Right lung (tissue), 5 donors: ENCODE data around the gene AFAP1. TPM values are rescaled to one million over a fixed set of nuclear protein-coding genes. Genes with fewer than 3 reads are reported as not detected.
"Not testable (repeated sequence)": the region's sequence is repeated elsewhere in the genome, so short reads cannot be mapped to it uniquely, and the experiment has no call there.

ENCODE experiments used
- DNase-seq, 2 donors: peaks; one replicate each; pipeline ENCODE4 v3.0.0-alpha.2; 2013
- polyA plus RNA-seq, 5 donors: library from polyadenylated mRNA; unstranded; fragments of 120-200 nt; gene quantifications; one replicate each; pipeline versions ENCODE4 v1.2.1 to v1.2.3, GENCODE V29; 2013; ENCODE audit warnings: inconsistent platforms in 1 of 5, low replicate concordance in 1 of 5; ENCODE audit not compliant: insufficient read length in 5 of 5, insufficient read depth in 1 of 5

AFAP1 gene
- polyA plus RNA-seq, 5 donors, result 20.4 to 28.0 (median 24.3) TPM

- no peak for DNase-seq
These were observed 15.5 kb downstream of the AFAP1 start for GRCh38 chr4:7924163-7924562.

GRCh38 chr4:7922466-7922865 is 17.2 kb downstream of the AFAP1 start:
- DNase-seq, result no peak

DNA sequence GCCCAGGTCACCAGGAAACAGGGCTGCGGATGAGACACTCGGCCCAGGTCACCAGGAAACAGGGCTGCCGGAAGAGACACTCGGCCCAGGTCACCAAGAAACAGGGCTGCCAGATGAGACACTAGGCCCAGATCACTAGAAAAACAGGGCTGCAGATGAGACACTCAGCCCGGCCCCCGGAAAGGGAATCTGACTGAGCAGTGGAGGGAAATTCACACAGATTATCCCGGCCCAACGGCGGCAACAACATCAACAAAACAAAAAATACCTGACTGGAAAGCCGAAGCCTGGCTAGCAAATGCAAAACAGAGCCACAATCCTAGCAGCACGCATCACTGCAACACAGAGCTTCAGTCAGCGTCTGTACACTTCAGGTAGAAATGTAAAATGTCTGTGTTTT is 20.7 kb downstream of the AFAP1 start:
- DNase-seq, result no peak

DNA sequence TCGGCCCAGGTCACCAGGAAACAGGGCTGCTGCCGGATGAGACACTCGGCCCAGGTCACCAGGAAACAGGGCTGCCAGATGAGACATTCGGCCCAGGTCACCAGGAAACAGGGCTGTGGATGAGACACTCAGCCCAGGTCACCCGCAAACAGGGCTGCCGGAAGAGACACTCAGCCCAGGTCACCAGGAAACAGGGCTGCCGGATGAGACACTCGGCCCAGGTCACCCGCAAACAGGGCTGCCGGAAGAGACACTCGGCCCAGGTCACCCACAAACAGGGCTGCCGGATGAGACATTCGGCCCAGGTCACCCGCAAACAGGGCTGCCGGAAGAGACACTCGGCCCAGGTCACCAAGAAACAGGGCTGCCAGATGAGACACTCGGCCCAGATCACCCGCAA is 21.5 kb downstream of the AFAP1 start:
- not testable (repeated sequence) for DNase-seq

GRCh38 chr4:7917669-7918068 is 22.0 kb downstream of the AFAP1 start:
- no peak for DNase-seq

DNA sequence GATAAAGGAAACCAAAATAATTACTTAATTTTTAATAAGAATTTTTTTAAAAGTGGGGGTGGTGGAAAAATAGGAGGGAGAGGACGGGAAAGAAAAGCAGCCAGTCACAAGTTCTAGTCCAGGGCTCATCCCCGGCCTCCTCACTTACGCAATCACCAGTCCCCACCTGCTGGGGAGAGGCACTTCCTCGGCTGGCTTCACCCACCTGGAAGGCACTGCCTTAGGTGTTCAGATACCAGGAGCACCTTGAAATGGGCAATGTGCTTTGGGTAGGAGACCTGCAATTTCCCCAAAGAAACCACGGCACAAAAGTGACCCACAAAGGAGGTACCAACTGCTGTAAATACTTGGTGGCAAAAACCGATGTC is 23.8 kb downstream of the AFAP1 start:
- DNase-seq, result no peak

DNA sequence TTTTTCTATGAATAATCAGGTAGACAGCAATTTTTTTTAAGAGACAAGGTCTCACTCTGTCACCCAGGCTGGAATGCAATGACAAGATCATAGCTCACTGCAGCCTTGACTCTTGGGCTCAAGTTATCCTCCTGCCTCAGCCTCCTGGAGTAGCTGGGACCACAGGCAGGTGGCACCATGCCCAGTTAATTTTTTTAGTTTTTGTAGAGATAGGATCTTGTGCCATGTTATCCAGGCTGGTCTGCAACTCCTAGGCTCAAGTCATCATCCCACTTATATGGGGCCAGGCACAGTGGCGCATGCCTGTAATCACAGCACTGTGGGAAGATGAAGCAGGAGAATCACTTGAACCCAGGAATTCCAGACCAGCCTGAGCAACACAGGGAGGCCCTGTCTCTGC is 26.8 kb downstream of the AFAP1 start:
- DNase-seq, result no peak

DNA sequence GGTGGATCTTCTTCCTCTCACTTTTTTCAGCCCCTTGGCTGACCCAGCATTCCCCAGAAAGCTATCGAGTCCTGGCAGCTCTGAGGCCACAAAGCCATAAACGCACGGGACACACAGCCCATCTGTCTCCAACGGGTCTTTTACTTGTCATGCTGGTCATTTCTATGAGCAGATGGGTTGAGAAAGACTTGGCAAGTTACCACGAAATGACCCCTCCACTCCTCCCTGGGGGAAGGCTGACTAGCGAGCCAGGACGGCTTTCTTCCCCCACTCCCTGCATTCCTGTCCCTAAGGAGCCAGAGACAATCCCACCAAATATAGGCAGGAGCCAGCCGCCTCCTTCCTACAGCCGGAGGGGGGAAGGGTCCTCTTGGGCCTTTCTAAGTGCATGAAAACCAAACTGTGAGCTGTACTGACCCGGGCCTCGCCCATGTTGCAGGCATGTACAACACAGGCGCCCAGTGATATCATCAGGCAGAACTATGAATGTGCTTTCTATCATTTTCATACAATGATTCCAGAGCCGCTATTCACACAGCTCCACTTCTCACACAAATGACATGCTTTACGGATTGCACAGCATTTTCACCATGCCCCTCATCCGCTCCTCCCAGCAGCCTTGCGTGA is 28.6 kb downstream of the AFAP1 start:
- DNase-seq, result peak; percentile 90 to 92

- DNase-seq, result peak in 1 of 2 donors; percentile 59
These were observed 29.3 kb downstream of the AFAP1 start for GRCh38 chr4:7910263-7910896.

DNA sequence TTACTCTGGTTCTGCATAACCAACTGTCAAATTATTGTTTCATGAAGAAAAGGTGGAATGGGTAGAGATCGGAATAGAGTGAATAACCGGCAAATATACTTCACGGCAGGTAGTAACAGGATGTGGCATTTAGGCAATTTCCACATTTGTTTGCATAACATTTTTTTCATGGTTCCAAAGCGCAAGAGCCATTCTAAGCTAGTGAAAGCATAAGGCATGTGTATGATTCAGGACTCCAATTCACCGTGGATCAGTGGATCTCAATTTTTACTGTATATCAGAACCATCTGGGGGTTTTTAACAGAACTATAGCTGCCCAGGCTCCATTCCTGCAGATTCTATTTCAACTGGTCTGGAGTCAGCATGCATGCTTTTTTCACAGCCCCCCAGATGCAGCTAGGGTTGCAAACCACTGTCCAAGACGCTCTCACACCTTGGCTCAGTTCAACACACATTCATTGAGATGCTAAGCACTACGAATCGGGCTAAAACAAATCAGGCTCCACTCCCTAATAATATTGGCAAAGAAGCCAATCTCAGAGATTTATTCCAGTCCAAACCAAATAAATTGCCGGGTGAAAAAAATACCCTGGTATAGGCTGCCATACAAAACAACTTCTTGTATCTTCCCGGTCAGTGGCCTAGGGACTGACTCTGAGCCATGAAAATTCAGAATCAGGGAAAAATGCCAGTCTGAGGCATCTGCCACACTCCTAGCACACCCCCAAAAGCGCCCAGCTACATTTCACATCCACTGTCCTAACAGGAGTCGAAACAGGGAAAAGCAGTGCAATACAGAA is 30.0 kb downstream of the AFAP1 start:
- no peak for DNase-seq

DNA sequence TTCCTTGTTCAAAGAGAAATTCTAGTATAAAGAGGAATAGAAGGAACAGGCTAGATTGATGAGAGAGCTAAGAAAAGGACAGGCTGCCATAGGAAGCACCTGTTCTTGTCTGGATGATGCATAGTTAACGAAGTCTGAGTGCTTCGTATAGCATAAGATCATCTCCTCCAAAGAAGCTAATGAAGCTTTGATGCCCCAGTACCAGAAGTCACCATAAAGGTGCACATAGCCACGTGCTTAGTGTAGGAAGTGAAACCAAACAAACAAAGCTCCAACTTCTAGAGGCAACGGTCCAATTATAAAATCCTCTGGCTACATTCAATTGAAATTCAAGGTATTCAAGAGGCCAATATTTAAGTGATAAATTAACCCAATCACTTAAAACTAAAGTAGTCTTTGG is 31.0 kb downstream of the AFAP1 start:
- no peak for DNase-seq

DNA sequence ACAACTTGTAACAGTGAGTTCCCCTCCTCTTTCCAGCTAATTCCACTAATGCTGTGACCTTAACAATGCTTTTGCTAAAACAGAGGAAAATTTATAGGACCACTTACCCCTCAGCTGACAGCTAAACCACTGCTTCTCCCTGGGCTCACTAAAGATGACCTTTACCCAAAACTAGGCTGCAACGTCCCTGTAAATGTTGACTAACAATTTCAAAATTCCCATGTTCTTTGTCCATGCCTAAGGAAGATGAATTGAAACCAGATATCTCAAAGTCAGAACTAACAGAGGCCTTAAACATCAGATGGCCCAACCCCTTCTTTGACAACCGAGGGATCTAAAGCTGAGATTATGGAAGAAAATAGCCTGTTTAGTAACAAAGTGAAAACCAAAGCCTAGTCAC is 32.5 kb downstream of the AFAP1 start:
- DNase-seq, result no peak

GRCh38 chr4:7906171-7906701 is 33.4 kb downstream of the AFAP1 start:
- peak; percentile 70 to 75 for DNase-seq

- no peak for DNase-seq
These were observed 34.4 kb downstream of the AFAP1 start for GRCh38 chr4:7904952-7905915.

DNA sequence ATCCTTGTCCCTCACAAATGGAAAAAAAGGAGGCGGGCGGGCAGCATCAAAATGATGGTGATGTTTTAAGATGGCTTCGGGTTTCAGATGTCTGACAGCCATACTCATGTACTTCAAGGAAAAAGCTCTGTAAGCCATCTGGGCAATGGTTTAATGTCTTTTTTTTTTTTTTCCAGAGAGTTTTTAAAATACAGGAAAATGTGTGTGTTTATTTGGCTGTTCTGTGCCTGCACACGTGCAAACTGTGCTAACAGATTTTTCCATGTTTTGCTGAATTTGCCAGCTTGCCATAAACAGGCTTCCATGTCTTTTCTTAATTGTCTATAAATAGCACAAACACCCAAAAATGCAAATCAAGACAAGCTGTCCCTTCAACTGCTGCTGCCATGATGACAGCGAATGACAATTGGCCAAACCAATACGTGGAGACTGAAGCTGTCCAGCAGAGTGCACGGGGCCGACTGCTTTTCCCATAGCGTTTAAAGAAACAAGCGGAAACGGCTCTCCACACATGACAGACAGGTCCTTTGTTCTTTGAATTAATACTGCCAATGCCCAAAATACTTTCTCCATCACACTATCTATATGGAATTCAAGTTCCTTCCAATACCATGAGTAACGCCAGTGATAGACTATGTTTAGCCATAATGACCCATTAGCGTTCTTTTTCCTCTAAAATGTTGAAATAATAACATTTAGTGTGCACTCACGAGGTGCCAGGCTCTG is 35.7 kb downstream of the AFAP1 start:
- no peak for DNase-seq

GRCh38 chr4:7902826-7903225 is 36.8 kb downstream of the AFAP1 start:
- no peak for DNase-seq

DNA sequence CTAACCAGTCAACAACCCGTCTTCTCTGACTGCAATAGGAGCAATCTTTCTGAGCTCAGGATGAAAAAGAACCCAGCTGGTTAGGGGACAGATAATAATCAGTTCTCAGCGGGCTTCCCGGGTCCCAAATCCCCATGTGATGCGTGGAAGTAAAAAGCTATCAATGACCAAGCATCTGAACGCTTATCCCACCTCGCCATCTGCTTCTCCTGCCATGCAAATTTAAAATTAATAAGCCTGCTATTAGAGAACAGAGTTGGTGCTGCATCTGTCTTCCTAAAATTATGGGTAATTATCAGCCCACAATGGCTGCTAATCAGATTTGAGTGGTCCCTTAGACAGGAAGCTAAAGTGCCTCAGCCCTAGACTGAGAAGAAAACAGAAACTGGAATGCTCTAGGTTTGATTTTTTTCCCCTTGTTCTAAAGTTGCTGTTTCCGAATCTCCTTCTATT is 37.5 kb downstream of the AFAP1 start:
- no peak for DNase-seq

DNA sequence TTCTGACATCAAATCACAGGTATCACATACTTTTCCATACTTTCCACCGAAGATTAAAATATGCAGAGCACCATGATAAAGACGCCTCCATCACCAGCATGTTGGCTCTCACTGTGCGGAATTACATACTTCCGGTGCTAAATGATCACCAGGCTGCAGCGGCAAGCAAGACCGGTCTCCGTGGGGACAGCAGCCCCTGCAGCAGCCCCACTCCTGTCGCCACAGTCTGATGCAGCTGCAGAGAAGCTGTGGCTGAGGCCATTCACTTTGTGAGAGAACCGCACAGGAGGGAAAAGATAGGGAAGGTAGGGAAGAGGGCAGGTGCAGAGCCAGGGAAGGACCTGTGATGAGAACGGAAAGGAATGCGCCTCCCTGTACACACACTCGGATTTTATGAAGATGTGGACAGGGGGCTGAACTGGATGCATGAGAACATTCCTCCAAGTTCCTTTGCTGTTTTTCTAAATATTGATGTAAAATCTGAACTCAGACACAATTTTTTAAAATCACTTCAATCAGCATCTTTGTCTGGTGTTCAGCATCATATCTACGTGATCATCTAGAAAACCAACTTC is 38.3 kb downstream of the AFAP1 start:
- no peak for DNase-seq

- DNase-seq, result no peak
These were observed 39.2 kb downstream of the AFAP1 start for GRCh38 chr4:7900334-7900909.
